Subcutaneous adipose tissue (tissue), 4 donors: ENCODE data around the gene SEC16A. TPM values are rescaled to one million over a fixed set of nuclear protein-coding genes. Genes with fewer than 3 reads are reported as not detected.

Source experiments
- CTCF ChIP-seq: fragments of 450-650 bp; IDR thresholded peaks from one replicate; pipeline ENCODE4 v1.5.1; 2016; ENCODE audit warnings: low read depth, mild to moderate bottlenecking, control low read depth, antibody characterized with exemption, moderate library complexity
- total RNA-seq, 4 donors: library from RNA; depleted of rRNA; stranded (reverse); fragments of >200 nt; gene quantifications; one replicate each; pipeline ENCODE4 v1.1.0, GENCODE V29; 2016

SEC16A gene
- total RNA-seq, 4 donors from 2014 or later = 39.0 to 65.4 (median 52.9) TPM

GRCh38 chr9:136462664-136463063, 20.2 kb downstream of the SEC16A start:
- no peak for TF ChIP-seq CTCF

GRCh38 chr9:136460772-136461325, 22.0 kb downstream of the SEC16A start:
- no peak for TF ChIP-seq CTCF

GRCh38 chr9:136459425-136459824, 23.4 kb downstream of the SEC16A start:
- TF ChIP-seq CTCF = no peak

GRCh38 chr9:136457326-136457725, 25.5 kb downstream of the SEC16A start:
- no peak for TF ChIP-seq CTCF

GRCh38 chr9:136456258-136456657, 26.6 kb downstream of the SEC16A start:
- no peak for TF ChIP-seq CTCF

GRCh38 chr9:136455043-136456002, 27.5 kb downstream of the SEC16A start:
- TF ChIP-seq CTCF = no peak

GRCh38 chr9:136454026-136454796, 28.6 kb downstream of the SEC16A start:
- no peak for TF ChIP-seq CTCF
